Kidney capillary endothelial cell (primary cell): ENCODE data around the gene NOTCH2.

Experiments
- DNase-seq: peaks from one replicate; pipeline ENCODE4 v3.0.0-alpha.2; 2018; ENCODE audit warnings: low spot score

NOTCH2 gene

GRCh38 chr1:119906927-119907652 is 162.4 kb downstream of the NOTCH2 start:
- no peak for DNase-seq

- no peak for DNase-seq
Observed at GRCh38 chr1:119903443-119903835, 166.0 kb downstream of the NOTCH2 start.

DNA sequence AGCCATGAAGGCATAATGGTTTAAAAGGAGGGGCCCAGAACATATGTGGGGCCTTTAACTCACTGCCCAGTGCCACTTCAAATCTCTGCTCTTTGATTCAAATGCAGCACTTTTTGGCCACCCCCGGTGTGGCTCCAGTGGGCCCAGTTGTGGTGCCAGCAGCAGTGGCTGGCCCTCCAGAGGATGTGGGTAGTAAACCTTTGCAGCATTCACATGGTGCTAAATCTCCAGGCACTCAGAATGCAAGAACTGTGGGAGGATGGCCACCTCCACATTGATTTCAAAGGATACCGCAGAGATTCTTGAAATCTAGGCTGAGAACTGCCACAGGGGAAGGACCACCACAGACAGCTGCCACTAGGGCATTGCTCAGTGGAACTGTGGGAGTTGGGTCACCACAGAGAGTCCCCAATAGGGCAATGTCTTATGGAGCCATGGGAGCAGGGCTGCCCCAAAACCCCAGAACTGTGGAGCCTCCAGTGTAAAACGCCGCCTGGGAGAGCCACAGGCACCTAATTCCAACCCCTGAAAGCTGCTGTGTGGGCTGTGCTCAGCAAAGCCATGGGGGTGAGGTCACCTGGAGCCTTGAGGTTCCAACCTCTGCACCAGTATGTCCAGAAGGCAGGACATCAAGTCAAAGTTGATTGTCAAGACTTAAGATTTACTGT is 166.6 kb downstream of the NOTCH2 start:
- DNase-seq = no peak

DNA sequence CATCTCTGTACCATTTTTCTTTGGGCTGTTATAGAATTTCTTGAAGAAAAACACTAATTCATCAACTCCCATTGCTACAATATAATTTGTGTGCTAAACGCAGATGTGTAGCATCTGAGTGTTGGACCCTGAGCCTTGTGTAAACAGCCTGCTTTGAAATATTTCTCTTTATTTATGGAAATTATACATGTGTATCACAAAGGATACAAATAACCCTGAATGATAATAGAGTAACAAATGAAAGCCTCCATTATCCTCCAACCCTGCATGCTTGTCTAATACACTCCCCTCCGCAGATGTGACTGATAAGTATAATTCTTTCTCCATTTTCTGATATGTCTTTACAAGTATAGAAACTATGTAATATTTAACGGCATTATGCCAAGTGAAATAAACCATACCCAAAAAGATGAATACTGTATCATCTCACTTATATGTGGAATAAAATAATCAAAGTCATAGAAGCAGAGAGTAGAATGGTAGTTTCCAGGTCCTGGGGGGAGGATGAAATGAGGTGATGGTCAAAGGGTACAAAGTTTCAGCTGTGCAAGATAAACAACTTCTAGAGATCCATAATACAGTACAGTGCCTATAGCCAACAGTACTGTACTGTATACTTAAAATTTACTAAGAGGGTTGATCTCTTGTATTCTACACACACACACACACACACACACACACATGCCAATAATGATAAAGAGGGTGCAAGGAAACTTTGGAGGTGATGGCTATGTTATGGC is 170.3 kb downstream of the NOTCH2 start:
- DNase-seq = no peak

DNA sequence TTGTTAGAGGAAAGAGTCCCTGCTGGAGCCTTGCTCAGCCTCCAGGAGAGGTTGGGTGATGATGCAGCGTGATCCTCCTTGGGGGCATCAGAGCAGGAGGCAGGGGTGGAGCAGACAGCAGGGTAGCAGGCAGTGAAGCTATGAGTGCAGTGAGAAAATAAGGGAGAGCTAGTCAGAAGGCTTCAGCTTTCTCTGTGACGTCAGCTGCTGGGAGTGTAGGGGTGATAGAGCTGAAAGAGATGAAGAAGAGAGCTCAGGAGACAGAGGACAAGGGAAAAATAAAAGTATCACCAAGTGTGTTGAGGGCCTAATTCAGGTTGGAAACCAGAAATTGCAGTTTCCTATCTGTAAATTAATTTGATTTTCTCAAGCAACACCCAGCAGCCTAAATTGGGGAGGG is 170.9 kb downstream of the NOTCH2 start:
- no peak for DNase-seq

GRCh38 chr1:119896303-119896702 is 173.2 kb downstream of the NOTCH2 start, which contains the start of gene ADAM30:
Gene ADAM30 (minus strand): TSS chr1:119896515. CDS start chr1:119896336, 179 bp downstream.
- no peak for DNase-seq

- no peak for DNase-seq
Observed at GRCh38 chr1:119895102-119895501, 174.4 kb downstream of the NOTCH2 start.

DNA sequence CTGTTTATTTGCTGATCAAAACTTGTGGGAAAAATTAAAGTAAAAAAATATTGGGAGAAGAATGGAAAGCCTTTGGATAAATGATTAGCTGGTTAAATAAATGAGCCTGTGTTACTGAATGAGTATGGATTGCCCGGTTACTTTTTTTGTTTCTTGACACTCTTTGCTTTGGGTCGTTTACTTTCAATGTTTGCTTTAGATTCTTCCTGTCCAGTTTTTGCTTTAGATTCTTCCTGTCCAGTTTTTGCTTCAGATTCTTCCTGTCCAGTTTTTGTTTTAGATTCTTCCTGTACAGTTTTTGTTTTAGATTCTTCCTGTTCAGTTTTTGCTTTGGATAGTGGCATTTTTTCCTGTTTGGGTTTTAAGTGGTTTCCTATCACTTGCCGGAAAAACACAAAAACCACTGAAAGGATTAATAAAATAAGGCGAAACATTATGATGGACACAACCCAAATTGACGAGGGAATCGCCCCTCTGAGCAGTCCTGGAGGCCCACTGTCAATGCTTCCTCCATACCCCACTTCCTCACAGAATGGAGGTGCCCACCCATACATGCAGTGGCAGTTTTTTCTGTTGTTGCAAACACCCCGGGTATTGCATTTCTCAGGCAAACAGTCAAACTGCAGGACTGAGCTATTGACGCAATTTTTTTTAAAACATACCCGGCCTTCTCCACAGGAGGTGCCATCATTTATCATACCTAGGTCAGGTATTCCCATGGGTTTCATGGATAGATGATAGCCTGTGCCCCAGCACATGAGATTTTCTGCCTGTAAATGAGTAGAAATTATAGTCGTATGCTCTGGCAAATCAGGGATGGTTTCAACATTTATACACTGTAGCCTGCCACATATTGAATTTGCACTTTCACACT is 175.4 kb downstream of the NOTCH2 start:
- no peak for DNase-seq

DNA sequence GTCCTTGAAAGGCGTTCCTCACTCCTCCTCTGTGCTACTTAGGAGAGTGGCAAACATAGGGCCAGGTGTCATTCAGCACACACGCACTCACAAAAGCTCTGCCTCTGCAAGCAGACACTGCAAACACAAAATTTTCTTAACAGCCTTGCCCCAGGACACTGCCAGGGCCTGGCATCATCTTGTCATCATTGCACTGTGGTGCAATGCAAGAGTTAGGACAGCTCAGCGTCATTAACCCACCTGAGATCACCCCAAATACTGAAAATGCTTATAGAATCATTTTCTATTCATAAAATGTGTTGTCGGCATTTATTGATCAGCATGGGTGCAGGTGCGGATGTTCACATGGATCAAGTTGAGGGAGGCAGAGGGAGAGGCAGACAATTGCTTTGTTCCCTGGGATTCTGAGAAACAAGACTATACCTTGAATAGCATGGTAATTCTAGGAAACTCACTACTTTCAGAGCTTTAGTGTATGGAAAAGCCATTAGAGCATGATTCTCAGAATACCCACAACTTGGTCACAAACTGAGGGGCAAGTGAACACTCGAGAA is 176.1 kb downstream of the NOTCH2 start:
- DNase-seq = no peak

- no peak for DNase-seq
Observed at GRCh38 chr1:119891386-119891785, 178.1 kb downstream of the NOTCH2 start.

- DNase-seq = no peak
Observed at GRCh38 chr1:119888476-119888875, 181.0 kb downstream of the NOTCH2 start.

DNA sequence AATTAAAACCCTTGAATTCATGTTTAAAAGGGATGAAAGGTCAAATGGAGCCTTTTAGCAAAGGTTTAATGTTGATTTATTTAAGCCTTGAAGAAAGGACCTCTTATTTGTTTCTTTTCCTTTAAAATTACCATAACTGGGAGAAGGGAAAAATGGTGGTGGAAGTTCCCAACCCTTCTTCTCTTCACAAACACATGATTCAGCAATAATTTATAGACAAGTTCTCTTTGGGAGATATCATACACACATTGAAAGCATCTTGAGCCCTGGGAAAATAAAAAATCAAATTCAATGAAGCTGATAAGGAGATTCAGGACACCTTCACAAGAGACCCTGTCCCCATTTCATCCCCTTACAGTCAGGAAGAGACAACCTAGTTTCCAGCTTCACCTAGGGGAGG is 182.0 kb downstream of the NOTCH2 start:
- DNase-seq = no peak

GRCh38 chr1:119885903-119886783 is 183.3 kb downstream of the NOTCH2 start:
- DNase-seq = peak; percentile 22

- no peak for DNase-seq
Observed at GRCh38 chr1:119884711-119885110, 184.8 kb downstream of the NOTCH2 start.

GRCh38 chr1:119883826-119884225 is 185.6 kb downstream of the NOTCH2 start:
- DNase-seq = no peak

DNA sequence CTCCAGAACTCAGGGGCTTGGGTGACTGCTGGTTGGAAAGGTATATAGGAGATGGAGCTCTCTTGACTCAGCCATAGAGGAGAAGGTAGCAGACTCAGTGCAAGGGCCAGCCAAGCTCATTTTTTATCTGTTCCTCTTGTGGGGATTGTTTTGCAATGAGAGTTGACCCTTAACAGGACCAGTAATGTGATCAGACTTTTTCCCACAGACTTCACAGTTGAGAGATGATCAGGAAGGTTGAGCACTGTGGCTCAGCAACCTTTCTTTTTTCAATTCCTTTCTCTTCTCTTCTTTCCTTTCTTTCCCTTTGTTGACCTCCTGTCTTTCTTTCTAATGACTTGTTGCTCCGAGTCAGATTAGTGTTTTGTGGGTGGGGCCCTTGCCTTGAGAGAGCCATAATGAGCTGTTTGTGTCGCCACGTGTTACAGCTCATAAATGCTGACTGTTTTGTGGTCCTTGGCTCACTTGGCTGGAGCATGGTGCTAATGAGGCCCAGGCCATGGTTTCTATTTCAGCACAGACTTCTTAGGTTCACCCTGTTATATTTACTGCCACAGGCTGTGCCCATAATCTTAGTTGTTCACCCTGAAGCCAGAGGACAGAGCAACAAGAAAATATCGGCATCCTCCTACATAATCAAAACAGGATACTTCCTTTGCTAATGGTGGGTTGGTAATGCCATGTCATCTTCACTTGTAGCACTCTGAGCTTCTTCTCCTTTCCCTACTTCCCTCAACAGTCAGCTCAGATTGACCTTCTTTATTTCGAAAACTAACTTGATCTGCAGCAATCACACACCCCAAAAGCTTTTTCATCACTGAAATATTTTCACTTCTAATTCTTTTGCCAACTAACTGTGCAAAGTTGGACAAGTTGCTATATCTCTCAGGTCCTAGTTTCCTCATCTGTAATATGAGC is 187.1 kb downstream of the NOTCH2 start:
- DNase-seq = no peak

DNA sequence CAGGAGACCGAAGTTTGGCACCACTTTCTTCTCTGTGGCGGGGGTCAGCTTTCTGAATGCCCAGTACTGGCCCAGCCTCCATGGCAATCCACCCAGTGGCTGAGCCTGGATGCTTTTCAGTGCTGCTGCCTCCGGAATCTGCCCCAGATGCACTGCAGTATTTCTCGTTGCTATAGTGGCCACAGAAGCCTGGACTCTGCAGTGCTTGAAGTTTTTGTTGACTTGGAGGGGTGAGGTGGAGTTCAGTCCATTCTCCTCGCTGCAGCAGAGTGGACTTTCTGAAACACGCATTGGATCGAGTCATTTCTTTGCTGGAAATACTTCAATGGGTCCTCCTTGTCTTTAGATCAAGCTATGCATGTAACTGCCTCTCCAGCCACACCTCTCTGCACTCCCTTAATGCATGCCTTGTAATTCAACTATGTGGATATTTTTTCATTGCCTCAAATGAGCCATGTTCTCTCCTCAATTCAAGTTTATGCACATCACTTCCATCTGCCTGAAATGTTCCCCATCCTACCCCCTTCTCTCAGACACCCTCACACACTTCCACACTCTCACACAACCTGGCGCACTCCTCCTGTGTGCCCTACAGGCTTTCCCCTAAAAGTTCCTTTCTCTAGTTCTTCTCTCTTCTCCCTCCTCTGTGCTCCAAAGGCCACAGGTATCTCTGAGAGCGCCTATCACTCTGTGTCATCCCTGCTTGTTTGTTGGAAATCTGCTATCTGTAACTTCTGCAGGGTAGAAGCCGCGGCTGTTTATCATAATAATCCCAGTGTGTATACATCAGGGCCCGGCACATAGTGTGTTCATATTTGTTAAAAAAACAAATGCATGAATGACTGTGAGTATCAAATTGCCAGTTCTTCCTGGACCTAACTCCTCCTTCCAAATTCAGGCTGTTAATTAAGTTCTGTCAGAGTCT is 189.7 kb downstream of the NOTCH2 start:
- no peak for DNase-seq

DNA sequence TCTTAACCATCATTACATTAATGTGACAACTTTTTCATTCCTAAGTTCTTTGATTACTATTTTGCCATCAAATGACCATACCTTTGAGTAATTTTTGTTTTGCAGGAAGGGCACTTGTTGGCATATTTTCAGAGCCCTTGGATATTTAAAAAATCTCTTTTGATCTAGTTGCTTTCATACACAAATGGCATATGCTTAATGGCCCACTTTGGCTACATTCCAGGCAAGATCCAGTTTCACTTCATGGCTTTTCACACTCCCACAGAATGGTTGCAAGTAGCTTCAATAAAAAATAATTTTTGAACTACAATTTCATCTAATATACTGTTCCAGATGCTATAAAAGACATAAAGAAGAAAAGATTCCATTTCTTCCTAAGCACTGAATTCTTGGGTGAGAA is 191.3 kb downstream of the NOTCH2 start:
- DNase-seq = no peak
